ENCODE measurements around the gene KRT2.

KRT2 gene

GRCh38 chr12:52651726-52652261, at the start of gene KRT2:
TSS of gene KRT2 (minus strand) at chr12:52652211. CDS start at chr12:52652142, 69 bp downstream.
- DNase-seq: no peak

DNA sequence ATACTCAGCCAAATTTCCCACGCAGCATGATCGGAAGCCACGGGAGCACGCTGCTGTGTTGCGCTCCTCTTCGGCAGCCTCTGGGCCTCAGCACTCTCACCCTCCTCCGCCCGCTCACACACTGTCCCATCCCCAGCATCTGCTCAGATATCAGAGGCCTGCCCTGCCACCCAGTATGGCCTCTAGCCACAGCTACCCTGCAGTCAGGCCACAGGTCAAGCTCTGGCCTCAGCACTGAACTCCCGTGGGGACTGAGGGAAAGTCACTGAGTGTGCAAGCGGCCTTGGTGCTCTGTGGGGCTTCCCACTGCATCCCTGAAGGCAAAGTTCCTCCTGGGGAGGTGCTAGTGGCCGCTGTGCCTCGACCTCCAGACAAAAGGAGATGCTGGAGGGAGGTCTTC, 49.3 kb upstream of the KRT2 start:
- DNase-seq: no peak

- DNase-seq: no peak
Observed at GRCh38 chr12:52699960-52700359, 47.9 kb upstream of the KRT2 start.

DNA sequence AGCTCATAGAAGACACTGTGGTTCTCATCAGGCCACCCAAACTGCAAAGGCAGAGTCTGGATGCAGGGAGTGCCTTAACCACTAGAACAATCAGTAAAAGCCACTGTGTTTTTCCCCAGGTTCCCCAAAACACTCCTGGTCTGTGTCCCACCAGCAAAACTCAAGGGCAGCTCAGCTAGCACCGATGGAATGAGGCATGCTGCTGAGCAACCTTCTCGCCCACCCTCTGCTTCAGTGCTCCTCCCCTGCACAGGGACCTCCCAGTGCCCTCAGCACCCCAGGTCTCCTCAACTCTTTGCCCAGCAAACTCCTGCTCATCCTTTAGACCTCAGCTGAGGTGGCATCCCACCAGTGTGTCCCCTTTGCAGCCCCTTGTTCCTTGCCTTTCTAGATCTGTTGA, 47.4 kb upstream of the KRT2 start:
- DNase-seq: no peak

- no peak for DNase-seq
Observed at GRCh38 chr12:52698651-52699340, 46.8 kb upstream of the KRT2 start.

DNA sequence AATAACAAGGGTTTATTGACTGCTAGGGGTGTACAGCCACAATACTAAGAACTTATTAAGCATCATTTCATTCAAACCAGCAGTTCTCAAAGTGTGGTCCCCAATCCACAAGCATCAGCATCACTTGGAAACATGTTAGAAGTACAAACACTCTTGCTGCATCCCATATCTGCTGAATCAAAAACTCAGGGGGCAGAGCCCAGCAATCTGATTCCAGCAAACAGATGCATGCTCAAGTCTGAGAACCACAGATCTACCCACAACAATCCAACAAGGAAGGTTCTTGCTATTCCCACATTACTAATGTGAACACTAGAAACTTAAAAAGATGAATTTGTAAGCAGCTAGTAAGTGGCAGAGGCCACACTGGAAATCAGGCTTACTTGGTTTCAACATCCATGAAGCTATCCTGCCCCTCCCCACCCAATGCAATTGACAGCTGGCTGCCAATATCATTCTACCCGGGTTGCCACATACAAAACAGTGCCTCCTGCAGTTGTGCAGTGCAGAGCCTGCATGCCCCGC, 45.1 kb upstream of the KRT2 start:
- DNase-seq: no peak

GRCh38 chr12:52696588-52696987, 44.6 kb upstream of the KRT2 start:
- DNase-seq: no peak

- no peak for DNase-seq
Observed at GRCh38 chr12:52695039-52695438, 43.0 kb upstream of the KRT2 start.

GRCh38 chr12:52694151-52694550, 42.1 kb upstream of the KRT2 start:
- no peak for DNase-seq

DNA sequence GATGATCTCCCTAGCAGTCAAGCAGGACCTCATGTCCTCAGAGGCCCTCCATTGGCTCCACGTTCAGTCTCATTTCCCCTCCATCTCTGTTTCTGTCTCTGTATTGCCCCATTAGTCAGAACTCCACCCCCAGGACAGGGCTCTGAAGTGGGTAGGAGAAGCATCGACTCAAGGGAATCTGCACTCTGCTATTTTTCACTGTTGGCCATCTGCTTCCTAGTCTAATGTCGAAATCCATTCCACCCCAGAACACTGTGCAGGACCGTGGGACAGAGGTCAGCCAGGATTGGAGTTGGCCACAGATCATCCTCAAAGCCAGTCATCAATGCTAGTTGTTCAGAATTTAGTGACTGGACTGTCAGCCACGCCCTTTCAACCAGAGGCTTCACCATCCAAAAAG, 41.2 kb upstream of the KRT2 start:
- no peak for DNase-seq

- DNase-seq: peak; percentile 14
Observed at GRCh38 chr12:52692254-52692653, 40.2 kb upstream of the KRT2 start.

- no peak for DNase-seq
Observed at GRCh38 chr12:52691841-52692150, 39.8 kb upstream of the KRT2 start.

DNA sequence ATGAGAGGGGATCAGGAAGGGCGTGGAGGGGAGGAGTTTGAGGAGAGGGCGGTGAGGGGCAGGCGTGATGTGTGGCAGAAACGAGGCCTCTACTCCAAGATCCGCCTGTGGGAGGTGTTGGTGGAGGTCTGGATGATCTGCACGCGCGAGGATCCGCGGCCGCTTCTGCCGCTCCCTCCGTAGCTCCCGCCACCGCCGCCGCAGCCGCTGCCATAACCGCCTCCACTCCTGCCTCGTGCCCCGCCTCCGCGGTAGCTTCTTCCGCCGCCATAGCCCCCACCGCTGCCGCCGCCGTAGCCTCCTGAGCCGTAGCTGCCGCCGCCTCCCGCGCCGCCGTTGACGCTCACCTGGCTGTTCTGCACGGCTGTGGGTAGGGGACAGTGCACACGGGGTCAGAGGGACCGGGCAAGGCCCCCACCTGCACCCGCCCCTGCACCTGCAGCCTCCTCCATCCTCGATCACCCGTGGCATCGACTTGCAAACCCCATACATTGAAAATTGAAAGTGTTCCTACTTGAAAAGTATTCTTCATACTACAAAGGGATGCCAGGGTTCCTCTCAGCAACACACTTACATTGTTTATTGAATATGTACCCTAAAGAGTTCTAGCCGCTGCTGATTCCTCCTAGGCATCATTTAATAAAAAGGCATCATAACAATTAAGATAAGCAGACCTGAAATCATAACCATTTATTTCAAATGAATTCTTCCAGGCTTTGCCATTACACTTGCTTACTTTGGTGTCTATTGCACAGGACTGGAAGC, 39.2 kb upstream of the KRT2 start:
- DNase-seq: peak; percentile 42

- DNase-seq: no peak
Observed at GRCh38 chr12:52690351-52691075, 38.5 kb upstream of the KRT2 start.

GRCh38 chr12:52689936-52690335, 37.9 kb upstream of the KRT2 start:
- no peak for DNase-seq

DNA sequence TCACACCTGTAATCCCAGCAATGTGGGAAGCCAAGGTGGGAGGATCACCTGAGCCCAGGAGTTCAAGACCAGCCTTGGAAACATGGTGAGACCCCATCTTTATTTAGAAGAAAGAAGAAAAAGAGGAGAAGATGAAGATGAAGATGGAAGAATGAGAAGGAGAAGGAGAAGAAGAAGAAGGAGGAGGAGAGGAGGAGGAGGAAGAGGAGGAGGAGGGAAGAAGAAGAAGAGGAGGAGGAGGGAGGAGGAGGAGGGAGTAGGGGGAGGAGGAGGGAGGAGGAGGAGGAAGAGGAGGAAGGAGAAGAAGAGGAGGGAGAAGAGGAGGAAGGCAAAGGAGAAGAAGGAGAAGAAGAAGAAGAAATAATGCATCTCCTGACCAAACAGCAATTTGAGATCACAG, 37.2 kb upstream of the KRT2 start:
- DNase-seq: no peak

DNA sequence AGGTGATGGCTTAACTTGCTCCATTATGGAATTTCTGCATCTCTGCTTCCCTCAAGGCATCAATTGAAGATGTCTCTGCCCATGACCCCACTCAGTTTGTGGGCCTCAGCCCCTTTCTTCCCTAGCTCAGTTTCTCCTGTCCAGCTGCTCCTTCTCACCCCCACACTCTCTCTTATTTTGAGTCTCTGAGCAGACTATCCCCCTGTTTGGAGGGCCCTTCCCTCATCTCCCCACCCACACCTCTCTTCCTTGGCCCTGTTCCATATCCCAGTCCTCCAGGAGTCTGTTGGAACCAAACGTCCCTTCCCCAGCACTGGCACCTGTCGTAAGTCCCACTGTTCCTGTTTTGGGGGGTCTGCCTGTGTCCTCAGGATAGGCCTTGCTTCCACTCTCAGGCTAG, 36.5 kb upstream of the KRT2 start:
- DNase-seq: no peak

GRCh38 chr12:52687497-52688385, 35.7 kb upstream of the KRT2 start:
- DNase-seq: no peak

GRCh38 chr12:52686756-52687487, 34.9 kb upstream of the KRT2 start:
- DNase-seq: no peak

DNA sequence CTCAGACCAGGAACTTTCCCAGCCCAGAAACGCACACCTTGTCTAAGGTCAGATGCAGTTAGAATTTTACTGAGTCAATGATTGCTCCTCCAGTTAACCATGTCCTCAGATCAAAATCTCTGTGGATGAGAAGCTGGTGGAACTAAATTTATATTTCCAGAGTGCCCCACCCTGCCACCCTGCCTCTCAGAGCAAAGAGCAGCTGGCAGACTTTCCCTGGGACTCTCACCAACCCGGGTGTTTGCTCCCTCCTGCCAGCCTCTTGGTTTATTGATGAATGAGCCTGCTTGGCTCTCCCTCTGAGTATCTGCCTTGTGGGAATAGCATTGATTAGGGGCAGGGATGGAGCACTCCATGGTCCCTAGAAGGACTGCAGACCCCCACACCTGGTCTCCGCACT, 34.1 kb upstream of the KRT2 start:
- DNase-seq: no peak

GRCh38 chr12:52685406-52685890, 33.4 kb upstream of the KRT2 start:
- no peak for DNase-seq

GRCh38 chr12:52684431-52684830, 32.4 kb upstream of the KRT2 start:
- no peak for DNase-seq
